ENCODE data around the gene INPP5K. TPM values are rescaled to one million over a fixed set of nuclear protein-coding genes. Genes with fewer than 3 reads are reported as not detected.

INPP5K gene
- total RNA-seq, 1 experiment from 2014 or later: 29.4 TPM

DNA sequence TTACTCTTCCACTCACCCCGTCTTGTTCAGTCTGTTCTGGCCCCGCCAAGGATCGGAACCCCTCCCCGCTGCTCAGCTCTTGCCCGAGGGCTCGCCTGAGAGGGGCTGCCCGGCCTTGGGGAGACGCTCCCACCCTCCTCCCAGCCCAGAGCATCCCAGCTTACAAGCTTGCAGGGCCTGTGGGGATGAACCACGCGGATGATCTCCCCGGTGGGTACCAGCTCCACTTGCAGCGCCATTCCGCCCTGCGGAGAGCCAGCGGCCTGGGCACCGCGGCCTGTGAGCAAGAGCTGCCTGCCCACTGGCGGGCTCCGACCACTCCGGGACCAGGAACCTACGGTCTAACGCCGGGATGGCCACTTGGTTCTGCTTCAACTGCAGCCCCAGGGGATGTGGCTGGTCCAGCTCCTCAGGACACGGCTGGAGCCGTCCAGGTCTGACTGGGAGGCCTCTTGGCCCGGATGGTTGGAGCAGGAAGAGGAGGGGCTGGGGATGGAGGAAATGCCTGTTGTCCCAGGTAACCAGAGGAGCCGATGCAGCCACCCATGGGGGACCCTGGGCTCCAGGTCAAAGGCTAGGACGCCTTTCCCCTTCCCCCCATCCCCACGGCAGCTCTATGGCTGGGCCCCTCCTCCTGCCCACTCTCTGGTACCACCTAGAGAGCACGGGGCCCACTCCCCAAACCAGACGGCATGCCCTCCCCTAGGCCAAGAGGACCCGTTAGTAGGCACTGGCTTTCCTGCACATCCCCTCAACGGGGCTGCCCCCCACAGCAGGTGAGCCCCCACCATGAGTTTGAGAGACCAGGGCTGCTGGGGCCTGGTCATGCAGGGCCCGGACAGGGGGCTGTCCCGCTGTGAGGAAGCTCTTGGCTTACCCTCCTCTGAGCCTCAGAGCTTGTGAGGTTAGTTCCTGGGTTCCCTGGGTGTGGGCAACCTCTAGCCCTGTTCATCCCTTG, 23.9 kb downstream of the INPP5K start, which contains the start of gene MYO1C:
Gene MYO1C (minus strand): TSS at position 438 of the 958 bp plus-strand sequence. CDS start 199 bp downstream, at position 239.
- no peak within 1 kb of the TSS for H2BK15ac ChIP-seq (ENCODE audit: low read depth, low read length)
- H3K4ac ChIP-seq (ENCODE audit: low read depth, low read length): no peak within 1 kb of the TSS
- Mint-ChIP-seq H3K27ac (peak within 1 kb of the TSS in 1 of 3 experiments; percentile 57; a peak in 2 of 7 replicates), H3K27me3 (ENCODE audit: low read depth) (peaks cover 2% of the 10 kb centered on the region; the same call in 1 of the 2 replicates), H3K36me3 (ENCODE audit: insufficient read depth in 1 of 3, low read depth in 3 of 3) (peaks cover 0 to 12% (median 3%) of the 10 kb centered on the region in 3 experiments; a peak in 3 of 7 replicates), H3K9me3 (no peaks in the 10 kb centered on the region), H3K4me1 (peaks cover 18 to 26% of the 10 kb centered on the region in 2 experiments), H3K4me3 (peak within 1 kb of the TSS; percentile 88 to 91)
- H3T11ph ChIP-seq (ENCODE audit: low read length): no peak within 1 kb of the TSS
- no peak within 1 kb of the TSS for H2BK20ac ChIP-seq (ENCODE audit: low read depth, low read length, poor library complexity, severe bottlenecking)
- peaks cover 16% of the 10 kb centered on the region for H3K23me2 ChIP-seq (ENCODE audit: insufficient read length, low read depth, low read length, poor library complexity, severe bottlenecking)
- H3K23ac ChIP-seq (ENCODE audit: insufficient read length, low read depth, low read length): no peak within 1 kb of the TSS
- no peaks in the 10 kb centered on the region for H3K27me3 ChIP-seq (ENCODE audit: insufficient read depth, low read length)
- H3K4me1 ChIP-seq (ENCODE audit: insufficient read depth, low read length): no peaks in the 10 kb centered on the region
- no peak within 1 kb of the TSS for H2BK120ac ChIP-seq (ENCODE audit: low read depth, low read length, poor library complexity, severe bottlenecking)
- peak within 1 kb of the TSS; percentile 86 for H3K4me2 ChIP-seq (ENCODE audit: insufficient read depth, insufficient read length, low read length)
- H3K79me2 ChIP-seq (ENCODE audit: insufficient read depth, low read length): no peaks in the 10 kb centered on the region
- peak within 1 kb of the TSS; percentile 27 for H3K9ac ChIP-seq (ENCODE audit: extremely low read depth, insufficient read length, low read length)
- no peaks in the 10 kb centered on the region for H3K9me3 ChIP-seq (ENCODE audit: control insufficient read depth, low read depth, low read length)
- peak; percentile 79 for DNase-seq
- WGBS (ENCODE audit: extremely low coverage, insufficient read length, low lambda C conversion rate): no CpG with 5 or more reads among the region's 35 CpGs
- H2AK5ac ChIP-seq (ENCODE audit: insufficient read length, low read length): no peak within 1 kb of the TSS
- no peak within 1 kb of the TSS for H2BK5ac ChIP-seq (ENCODE audit: insufficient read length, low read length)
- TF ChIP-seq, protein P1, sequence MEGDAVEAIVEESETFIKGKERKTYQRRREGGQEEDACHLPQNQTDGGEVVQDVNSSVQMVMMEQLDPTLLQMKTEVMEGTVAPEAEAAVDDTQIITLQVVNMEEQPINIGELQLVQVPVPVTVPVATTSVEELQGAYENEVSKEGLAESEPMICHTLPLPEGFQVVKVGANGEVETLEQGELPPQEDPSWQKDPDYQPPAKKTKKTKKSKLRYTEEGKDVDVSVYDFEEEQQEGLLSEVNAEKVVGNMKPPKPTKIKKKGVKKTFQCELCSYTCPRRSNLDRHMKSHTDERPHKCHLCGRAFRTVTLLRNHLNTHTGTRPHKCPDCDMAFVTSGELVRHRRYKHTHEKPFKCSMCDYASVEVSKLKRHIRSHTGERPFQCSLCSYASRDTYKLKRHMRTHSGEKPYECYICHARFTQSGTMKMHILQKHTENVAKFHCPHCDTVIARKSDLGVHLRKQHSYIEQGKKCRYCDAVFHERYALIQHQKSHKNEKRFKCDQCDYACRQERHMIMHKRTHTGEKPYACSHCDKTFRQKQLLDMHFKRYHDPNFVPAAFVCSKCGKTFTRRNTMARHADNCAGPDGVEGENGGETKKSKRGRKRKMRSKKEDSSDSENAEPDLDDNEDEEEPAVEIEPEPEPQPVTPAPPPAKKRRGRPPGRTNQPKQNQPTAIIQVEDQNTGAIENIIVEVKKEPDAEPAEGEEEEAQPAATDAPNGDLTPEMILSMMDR (conservative IDR thresholded peaks at IDR 0.05): no peak
- H3K56ac ChIP-seq (ENCODE audit: insufficient read length, low read depth, low read length): no peak within 1 kb of the TSS
- H4K20me1 ChIP-seq (ENCODE audit: control insufficient read depth, insufficient read depth, insufficient read length): no peaks in the 10 kb centered on the region
- H4K8ac ChIP-seq (replicated peaks; ENCODE audit: insufficient read length, low read depth, low read length): no peak within 1 kb of the TSS
- no peak within 1 kb of the TSS for H2AFZ ChIP-seq (ENCODE audit: low read length)
- no peak within 1 kb of the TSS for H4K5ac ChIP-seq (ENCODE audit: insufficient read length, low read depth, low read length)
- H4K91ac ChIP-seq (ENCODE audit: insufficient read length, low read depth, low read length): no peak within 1 kb of the TSS
- no peak within 1 kb of the TSS for H2BK12ac ChIP-seq (ENCODE audit: insufficient read length, low read depth, low read length)
- H3K14ac ChIP-seq (ENCODE audit: insufficient read depth, low read length): no peak within 1 kb of the TSS; the same call in 1 of the 2 replicates
- no peak within 1 kb of the TSS for H3K27ac ChIP-seq (ENCODE audit: insufficient read length, low read depth, low read length)
- H3K18ac ChIP-seq (ENCODE audit: insufficient read length, low read depth, low read length): no peak within 1 kb of the TSS
- no peaks in the 10 kb centered on the region for H3K79me1 ChIP-seq (ENCODE audit: insufficient read depth, low read depth, low read length, poor library complexity, severe bottlenecking)

All from H9 (cell line).